IMR-90 (cell line): ENCODE data around the gene FRMD4B. TPM values are rescaled to one million over a fixed set of nuclear protein-coding genes. Genes with fewer than 3 reads are reported as not detected.

Source experiments
- ATAC-seq: fragments of 200-7000 bp; cut with Tn5 transposase; 2 replicates; pipeline ENCODE4 v1.9.1; 2020; ENCODE audit warnings: low read depth, mild to moderate bottlenecking, moderate library complexity
- BruUV-seq: library from RNA; stranded (reverse); fragments of 400-500 nt; replicated peaks from 2 replicates; lab custom pipeline; 2021; lab: Mats Ljungman, UMichigan
- CTCF ChIA-PET: fragments of 300-600 bp; formaldehyde crosslinking; extraction: SDS; loops from one replicate; lab custom pipeline; 2021; ENCODE audit warnings: antibody characterized with exemption; lab: Yijun Ruan, JAX
- POLR2A ChIA-PET: fragments of 300-600 bp; sonication (Branson Sonifier 250); formaldehyde crosslinking; loops from one replicate; lab custom pipeline; 2022; ENCODE audit warnings: antibody characterized with exemption; ENCODE audit not compliant: unreplicated experiment; lab: Charles Lee
- DNase-seq: peaks from one replicate; pipeline ENCODE4 v3.0.0; 2013
- H2AFZ ChIP-seq: replicated peaks from 2 replicates; pipeline ENCODE3; 2013; ENCODE audit warnings: low read length, mild to moderate bottlenecking; ENCODE audit not compliant: poor library complexity
- H2AK5ac ChIP-seq: 2 replicates; pipeline ENCODE4 v1.6.1; 2013; ENCODE audit warnings: low read depth, low read length, inconsistent platforms
- H2AK9ac ChIP-seq: replicated peaks from 2 replicates; pipeline ENCODE3; 2013; ENCODE audit warnings: mild to moderate bottlenecking, low read depth, low read length, moderate library complexity; ENCODE audit not compliant: poor library complexity
- H2BK120ac ChIP-seq: 2 replicates; pipeline ENCODE4 v1.6.1; 2013; ENCODE audit warnings: low read depth, low read length, inconsistent platforms
- H2BK15ac ChIP-seq: 3 replicates; pipeline ENCODE4 v1.6.1; 2013; ENCODE audit warnings: low read depth, low read length, inconsistent platforms
- H2BK20ac ChIP-seq: 2 replicates; pipeline ENCODE4 v1.6.1; 2013; ENCODE audit warnings: low read depth, mild to moderate bottlenecking, inconsistent platforms, low read length, moderate library complexity
- H2BK5ac ChIP-seq: 2 replicates; pipeline ENCODE4 v1.6.1; 2013; ENCODE audit warnings: mild to moderate bottlenecking, low read depth, low read length, inconsistent platforms; ENCODE audit not compliant: poor library complexity, severe bottlenecking
- H3K14ac ChIP-seq: replicated peaks from 2 replicates; pipeline ENCODE4 v1.6.1; 2013; ENCODE audit warnings: low read depth, low read length, inconsistent platforms
- H3K18ac ChIP-seq: 2 replicates; pipeline ENCODE4 v1.6.1; 2013; ENCODE audit warnings: low read depth, low read length, control low read depth
- H3K23ac ChIP-seq: 2 replicates; pipeline ENCODE4 v1.6.1; 2013; ENCODE audit warnings: low read depth, low read length, inconsistent platforms
- H3K27ac ChIP-seq: 2 replicates; pipeline ENCODE4 v1.5.1; 2013; ENCODE audit warnings: mild to moderate bottlenecking, control low read depth, low read length; ENCODE audit not compliant: insufficient read depth
- H3K27me3 ChIP-seq: 2 replicates; pipeline ENCODE4 v1.6.1; 2013; ENCODE audit warnings: low read length; ENCODE audit not compliant: control insufficient read depth, insufficient read depth
- H3K36me3 ChIP-seq: 2 replicates; pipeline ENCODE4 v1.6.1; 2013; ENCODE audit warnings: low read length, mixed read lengths; ENCODE audit not compliant: control insufficient read depth, insufficient read depth
- H3K4ac ChIP-seq: 2 replicates; pipeline ENCODE4 v1.6.1; 2013; ENCODE audit warnings: low read depth, low read length, inconsistent platforms
- H3K4me1 ChIP-seq: 2 replicates; pipeline ENCODE4 v1.6.1; 2013; ENCODE audit warnings: low read length, mixed read lengths; ENCODE audit not compliant: control insufficient read depth, insufficient read depth
- H3K4me2 ChIP-seq: 2 replicates; pipeline ENCODE4 v1.6.1; 2013; ENCODE audit warnings: low read depth, mild to moderate bottlenecking, control low read depth, low read length, moderate library complexity
- H3K4me3 ChIP-seq: 2 replicates; pipeline ENCODE4 v1.5.1; 2013; ENCODE audit warnings: low read depth, mild to moderate bottlenecking, control low read depth, low read length, moderate library complexity; ENCODE audit not compliant: insufficient read depth
- H3K56ac ChIP-seq: 2 replicates; pipeline ENCODE4 v1.6.1; 2013; ENCODE audit warnings: low read length, inconsistent platforms; ENCODE audit not compliant: insufficient read depth; ENCODE audit errors: extremely low read depth
- H3K79me1 ChIP-seq, 2 experiments: 2 replicates each; pipeline ENCODE4 v1.6.1; 2013; ENCODE audit warnings: low read length in 2 of 2, inconsistent platforms in 1 of 2, low read depth in 1 of 2
- H3K9ac ChIP-seq: 2 replicates; pipeline ENCODE4 v1.6.1; 2013; ENCODE audit warnings: low read depth, low read length, control low read depth
- H3K9me1 ChIP-seq: 2 replicates; pipeline ENCODE4 v1.6.1; 2013; ENCODE audit warnings: low read length, inconsistent platforms; ENCODE audit not compliant: insufficient read depth
- H3K9me3 ChIP-seq: 2 replicates; pipeline ENCODE4 v1.6.1; 2013; ENCODE audit warnings: low read length; ENCODE audit not compliant: control insufficient read depth, insufficient read depth
- H4K20me1 ChIP-seq: 2 replicates; pipeline ENCODE4 v1.6.1; 2013; ENCODE audit warnings: low read length, inconsistent platforms; ENCODE audit not compliant: insufficient read depth
- H4K5ac ChIP-seq: 2 replicates; pipeline ENCODE4 v1.6.1; 2013; ENCODE audit warnings: mild to moderate bottlenecking, low read depth, low read length, control low read depth
- H4K8ac ChIP-seq, 2 experiments: 2 replicates each; pipeline ENCODE4 v1.6.1; 2013; ENCODE audit warnings: low read depth in 2 of 2, low read length in 2 of 2, control low read depth in 1 of 2, inconsistent platforms in 1 of 2
- H4K91ac ChIP-seq: 2 replicates; pipeline ENCODE4 v1.6.1; 2013; ENCODE audit warnings: low read depth, low read length, inconsistent platforms; ENCODE audit not compliant: insufficient read depth
- BHLHE40 ChIP-seq: fragments of 150-350 bp; IDR thresholded peaks from 2 replicates; pipeline ENCODE4 v1.6.1; 2016; ENCODE audit warnings: mild to moderate bottlenecking, low read depth, low read length
- CEBPB ChIP-seq: IDR thresholded peaks from 2 replicates; pipeline ENCODE4 v1.6.1; 2012; ENCODE audit warnings: low read depth, low read length, improper control_type of control experiment
- CHD1 ChIP-seq: IDR thresholded peaks from 2 replicates; pipeline ENCODE4 v1.6.1; 2012; ENCODE audit warnings: low read depth, low read length, improper control_type of control experiment
- CTCF ChIP-seq: conservative IDR thresholded peaks from 2 replicates; pipeline ENCODE4 v1.5.1; 2012; ENCODE audit warnings: mild to moderate bottlenecking, low read depth, low read length, improper control_type of control experiment
- ELK1 ChIP-seq: fragments of 150-350 bp; IDR thresholded peaks from 2 replicates; pipeline ENCODE4 v1.6.1; 2016; ENCODE audit warnings: low read depth, mild to moderate bottlenecking, low read length, moderate library complexity, borderline replicate concordance
- FOS ChIP-seq: fragments of 150-350 bp; IDR thresholded peaks from 2 replicates; pipeline ENCODE4 v1.6.1; 2016; ENCODE audit warnings: low read depth, low read length
- MAFK ChIP-seq: IDR thresholded peaks from 2 replicates; pipeline ENCODE4 v1.6.1; 2012; ENCODE audit warnings: low read depth, low read length, improper control_type of control experiment
- MAZ ChIP-seq: IDR thresholded peaks from 2 replicates; pipeline ENCODE4 v1.6.1; 2012; ENCODE audit warnings: low read depth, mild to moderate bottlenecking, low read length, improper control_type of control experiment, moderate library complexity, borderline replicate concordance
- MXI1 ChIP-seq: IDR thresholded peaks from 2 replicates; pipeline ENCODE4 v1.6.1; 2012; ENCODE audit warnings: low read depth, mild to moderate bottlenecking, low read length, moderate library complexity, borderline replicate concordance
- NFE2L2 ChIP-seq: fragments of 150-350 bp; IDR thresholded peaks from 2 replicates; pipeline ENCODE4 v1.6.1; 2016; ENCODE audit warnings: low read depth, mild to moderate bottlenecking, low read length
- POLR2A ChIP-seq: IDR thresholded peaks from 2 replicates; pipeline ENCODE4 v1.6.1; 2012; ENCODE audit warnings: mild to moderate bottlenecking, low read depth, low read length
- RAD21 ChIP-seq: IDR thresholded peaks from 2 replicates; pipeline ENCODE4 v1.6.1; 2012; ENCODE audit warnings: low read length, improper control_type of control experiment
- RCOR1 ChIP-seq: IDR thresholded peaks from 2 replicates; pipeline ENCODE4 v1.6.1; 2012; ENCODE audit warnings: mild to moderate bottlenecking, low read length, improper control_type of control experiment; ENCODE audit not compliant: insufficient replicate concordance
- RFX5 ChIP-seq: IDR thresholded peaks from 2 replicates; pipeline ENCODE4 v1.8.0; 2012; ENCODE audit warnings: low read depth, mild to moderate bottlenecking, low read length, moderate library complexity
- SMC3 ChIP-seq: fragments of 150-350 bp; IDR thresholded peaks from 2 replicates; pipeline ENCODE4 v1.6.1; 2016; ENCODE audit warnings: low read depth, mild to moderate bottlenecking, antibody characterized with exemption, low read length, moderate library complexity
- USF2 ChIP-seq: fragments of 150-350 bp; IDR thresholded peaks from 2 replicates; pipeline ENCODE4 v1.6.1; 2017; ENCODE audit warnings: mild to moderate bottlenecking, antibody characterized with exemption, low read length, low read depth
- WGBS, 2 experiments: methylation state at CpG; one replicate each; pipeline versions ENCODE4 v1.1.5 to v1.1.7; 2013; ENCODE audit warnings: missing lambda C conversion rate in 2 of 2; ENCODE audit not compliant: insufficient read length in 1 of 2; ENCODE audit errors: extremely low coverage in 2 of 2; 5-methylcytosine and 5-hydroxymethylcytosine counted together
- dilution Hi-C: fragments of 300-500 bp; cut with HindIII; formaldehyde crosslinking; loops from one replicate; pipeline ENCODE4 v1.14.3; 2018; ENCODE audit warnings: low sequenced_read_pairs; ENCODE audit not compliant: unreplicated experiment
- in situ Hi-C: fragments of 300-500 bp; cut with MboI; formaldehyde crosslinking; loops from 3 replicates; pipeline ENCODE4 v1.14.3; 2019; ENCODE audit warnings: low sequenced_read_pairs, inconsistent platforms, mixed read lengths
- intact Hi-C: fragments of 100-400 bp; cut with micrococcal nuclease; formaldehyde crosslinking; loops from 2 replicates; pipeline ENCODE4 v1.10.0; 2022
- polyA plus RNA-seq, 3 experiments: library from polyadenylated mRNA; depleted of rRNA; stranded (reverse); fragments of >200 nt; gene quantifications; 2 replicates each; pipeline ENCODE4 v1.2.3, GENCODE V29; 2012; ENCODE audit warnings: low replicate concordance in 1 of 3
- total RNA-seq: library from RNA; depleted of rRNA; stranded (reverse); fragments of >200 nt; gene quantifications from 2 replicates; pipeline ENCODE4 v1.2.3, GENCODE V29; 2012

Gene FRMD4B
- total and polyA plus RNA-seq, 2 of the 4 experiments (the other 2 are of a cell fraction): 0.14 to 0.36 TPM

- in situ Hi-C loops: no loop called here
These were observed 14.8 kb upstream of the FRMD4B start for GRCh38 chr3:69400683-69401082.

More at GRCh38 chr3:69400683-69401082, 14.8 kb upstream of the FRMD4B start:
- no peak overlapping the region for H3K23ac ChIP-seq
- no peak overlapping the region for H4K5ac ChIP-seq
- H3K4ac ChIP-seq: no peak overlapping the region
- H3K79me1 ChIP-seq: no peaks in the 10 kb centered on the region
- H3K56ac ChIP-seq: no peak overlapping the region
- BruUV-seq: no TSS peak
- no CpG with 5 or more reads among the region's 2 CpGs for WGBS, 2 experiments
- H4K8ac ChIP-seq: no peak overlapping the region
- no peaks in the 10 kb centered on the region for H3K9me1 ChIP-seq
- no peak overlapping the region for H3K9ac ChIP-seq
- no peak overlapping the region for H4K91ac ChIP-seq
- no peak for ATAC-seq
- dilution Hi-C loops: no loop called here
- H2AFZ ChIP-seq: no peak overlapping the region
- no peak overlapping the region for H2BK15ac ChIP-seq
- H3K18ac ChIP-seq: no peak overlapping the region
- ChIA-PET POLR2A (no interaction called here), CTCF (no interaction called here)
- no peaks in the 10 kb centered on the region for H3K9me3 ChIP-seq
- no peak overlapping the region for H2BK120ac ChIP-seq
- no peaks in the 10 kb centered on the region for H4K20me1 ChIP-seq
- no peaks in the 10 kb centered on the region for H3K27me3 ChIP-seq
- no peak overlapping the region for H2AK9ac ChIP-seq
- intact Hi-C loops: no loop called here
- H3K36me3 ChIP-seq: no peaks in the 10 kb centered on the region
- H3K27ac ChIP-seq: no peak overlapping the region
- H3K14ac ChIP-seq: no peak overlapping the region
- no peak overlapping the region for H2BK5ac ChIP-seq
- no peak for DNase-seq
- no peak overlapping the region for H2AK5ac ChIP-seq
- no peak overlapping the region for H3K4me2 ChIP-seq
- H3K4me3 ChIP-seq: no peak overlapping the region
- H2BK20ac ChIP-seq: no peak overlapping the region
- H3K4me1 ChIP-seq: no peaks in the 10 kb centered on the region
- TF ChIP-seq MAFK: no peak
- no peak for TF ChIP-seq ELK1
- no peak for TF ChIP-seq RAD21
- TF ChIP-seq BHLHE40: no peak
- no peak for TF ChIP-seq RFX5
- no peak for TF ChIP-seq MXI1
- TF ChIP-seq SMC3: no peak
- TF ChIP-seq FOS: no peak
- TF ChIP-seq CEBPB: no peak
- TF ChIP-seq POLR2A: no peak
- TF ChIP-seq NFE2L2: no peak
- TF ChIP-seq CHD1: no peak
- no peak for TF ChIP-seq MAZ
- TF ChIP-seq USF2: no peak
- no peak for TF ChIP-seq CTCF
- TF ChIP-seq RCOR1: no peak
